ENCODE measurements around the gene RAPSN.

Gene RAPSN

DNA sequence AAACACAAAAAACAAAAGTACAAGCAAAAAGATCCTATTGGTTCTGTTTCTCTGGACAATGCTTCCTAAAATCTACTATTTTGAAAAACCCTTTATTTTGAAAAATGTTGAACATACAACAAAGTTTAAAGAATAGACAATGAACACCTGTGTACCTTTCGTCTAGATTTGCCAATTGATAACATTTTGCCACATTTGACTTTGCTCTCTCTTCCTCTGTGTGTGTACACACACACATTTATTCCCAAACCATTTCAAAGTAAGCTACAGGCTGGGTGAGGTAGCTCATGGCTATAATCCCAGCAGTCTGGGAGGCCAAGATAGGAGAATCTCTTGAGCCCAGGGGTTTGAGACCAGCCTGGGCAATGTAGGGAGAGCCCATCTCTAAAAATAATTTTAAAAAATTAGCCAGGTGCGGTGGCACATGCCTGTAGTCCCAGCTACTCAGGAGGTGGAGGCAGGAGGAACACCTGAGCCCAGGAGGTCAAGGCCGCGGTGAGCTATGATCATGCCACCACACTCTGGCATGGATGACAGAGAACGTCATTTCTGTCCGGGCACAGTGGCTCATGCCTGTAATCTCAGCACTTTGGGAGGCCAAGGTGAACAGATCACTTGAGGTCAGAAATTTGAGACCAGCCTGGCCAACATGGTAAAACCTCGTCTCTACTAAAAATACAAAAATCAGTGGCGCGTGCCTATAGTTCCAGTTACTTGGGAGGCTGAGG lies 17.4 kb downstream of the RAPSN start:
- DNase-seq: no peak

DNA sequence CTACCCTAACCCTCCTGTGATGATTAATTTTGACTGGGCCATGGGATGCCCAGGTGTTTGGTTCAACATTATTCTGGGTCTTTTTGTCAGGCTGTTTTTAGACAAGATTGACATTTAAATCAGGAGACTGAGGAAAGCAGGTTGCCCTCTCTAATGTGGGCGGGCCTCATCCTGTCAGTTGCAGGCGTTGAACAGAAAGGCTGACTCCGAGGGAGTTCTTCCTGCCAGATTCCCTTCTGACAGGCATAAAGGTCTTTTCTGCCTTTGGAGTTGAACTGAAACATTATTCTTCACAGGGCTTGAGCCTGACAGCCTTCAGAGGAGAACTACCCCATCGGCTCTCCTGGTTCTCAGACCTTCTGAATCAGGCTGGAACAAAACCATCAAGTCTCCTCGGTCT lies 18.4 kb downstream of the RAPSN start:
- no peak for DNase-seq

DNA sequence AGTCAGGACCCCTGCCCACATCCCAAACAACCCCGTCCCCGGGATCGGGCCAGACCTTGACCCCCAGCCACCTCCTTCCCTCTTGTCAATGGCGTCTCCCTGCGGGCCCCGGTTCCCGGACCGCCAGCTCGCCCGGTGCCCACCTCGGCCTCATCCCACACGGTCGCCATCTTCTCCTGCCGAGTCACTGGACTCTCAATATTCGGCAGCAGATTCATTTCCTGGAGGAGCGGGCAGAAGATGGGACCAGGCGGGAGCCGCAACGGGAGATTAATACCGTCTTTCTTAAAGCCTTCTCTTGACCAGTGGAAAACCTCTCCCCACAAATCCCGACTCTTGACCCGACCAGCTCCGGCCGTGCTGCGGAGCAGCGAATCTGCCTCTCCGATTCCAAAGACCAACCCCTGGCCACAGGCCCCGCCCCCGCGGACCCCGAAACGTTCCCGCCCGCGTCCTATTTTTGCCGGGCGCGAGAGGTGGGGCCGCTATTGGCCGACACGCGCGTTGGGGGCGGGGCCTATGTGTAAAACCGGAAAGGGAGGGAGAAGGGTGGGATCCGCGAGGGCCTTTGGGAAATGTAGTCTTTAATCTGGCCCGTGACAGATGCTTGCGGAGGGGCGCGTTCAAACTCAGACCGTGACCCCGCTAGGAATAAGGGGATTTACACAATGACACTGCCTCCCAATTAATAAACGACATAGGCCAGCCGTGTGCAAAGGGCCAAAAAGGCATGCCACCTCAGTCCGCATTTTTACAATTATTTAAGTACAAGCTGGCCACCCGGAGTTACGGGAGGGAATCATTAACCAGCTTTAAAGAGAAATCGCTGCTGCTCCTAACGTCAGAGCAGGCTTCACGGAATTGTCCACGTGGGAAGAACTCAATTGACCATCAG lies 22.6 kb downstream of the RAPSN start, which contains the start of gene PSMC3:
Gene PSMC3, minus strand, starts transcription at position 378 of the 895 bp plus-strand sequence. Its CDS starts 160 bp downstream, at position 218.
- peak; percentile 94 to 97 (median 96) for DNase-seq

DNA sequence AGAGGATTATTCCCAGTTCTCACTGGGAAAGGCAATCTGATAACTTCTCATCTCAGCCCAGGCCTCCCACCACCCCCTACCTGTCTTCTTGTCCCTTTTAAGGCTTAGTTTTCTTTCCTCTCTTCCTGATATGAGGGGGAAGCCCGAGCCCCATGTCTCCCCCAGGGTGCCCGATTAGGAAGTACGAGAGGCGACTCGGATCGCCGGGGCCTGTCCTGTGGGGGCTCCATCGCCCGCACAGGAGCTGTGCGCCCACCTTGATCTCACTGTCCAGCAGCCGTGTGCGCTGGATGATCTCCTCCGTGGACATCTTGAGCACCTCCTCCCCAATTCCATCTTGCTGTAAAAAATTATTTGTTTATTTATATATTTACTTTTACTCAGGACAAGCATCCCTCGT lies 23.3 kb downstream of the RAPSN start:
- DNase-seq: no peak

DNA sequence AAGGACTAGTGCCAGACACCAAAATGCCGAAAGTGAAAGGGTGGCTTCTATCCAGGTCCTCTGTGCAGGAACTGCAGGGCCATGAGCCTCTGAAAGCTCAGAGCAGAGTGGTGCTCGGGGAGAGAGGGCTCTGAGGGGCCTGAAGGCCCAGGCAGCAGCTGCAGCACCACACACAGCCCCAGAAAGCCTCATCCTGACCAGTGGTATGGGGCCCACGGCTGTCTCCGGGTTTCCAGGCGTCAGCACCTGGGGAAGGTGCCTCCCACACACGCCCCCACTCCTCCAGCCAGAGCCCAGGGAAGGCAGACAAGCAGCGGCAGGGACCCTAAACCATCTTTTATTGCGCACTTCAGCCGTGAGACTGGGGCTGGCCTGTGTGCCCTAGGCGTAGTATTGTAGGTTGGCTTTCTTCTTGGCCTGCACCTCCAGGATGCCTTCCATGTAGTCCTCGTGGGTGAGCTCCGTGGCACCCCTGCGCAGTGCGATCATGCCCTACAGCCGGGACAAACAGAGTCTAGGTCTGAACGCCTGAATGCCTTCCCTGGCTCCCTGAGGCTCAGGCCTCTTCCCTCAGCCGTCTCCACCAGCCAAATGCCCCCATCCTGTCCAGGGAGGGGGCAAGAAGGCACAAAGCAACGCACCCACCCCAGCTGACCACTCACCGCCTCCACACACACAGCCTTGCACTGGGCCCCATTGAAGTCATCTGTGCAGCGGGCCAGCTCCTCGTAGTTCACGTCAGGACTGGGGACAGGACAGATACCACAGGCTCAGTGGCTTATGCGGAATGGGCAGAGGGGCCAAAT lies 30.3 kb downstream of the RAPSN start:
- DNase-seq: no peak

DNA sequence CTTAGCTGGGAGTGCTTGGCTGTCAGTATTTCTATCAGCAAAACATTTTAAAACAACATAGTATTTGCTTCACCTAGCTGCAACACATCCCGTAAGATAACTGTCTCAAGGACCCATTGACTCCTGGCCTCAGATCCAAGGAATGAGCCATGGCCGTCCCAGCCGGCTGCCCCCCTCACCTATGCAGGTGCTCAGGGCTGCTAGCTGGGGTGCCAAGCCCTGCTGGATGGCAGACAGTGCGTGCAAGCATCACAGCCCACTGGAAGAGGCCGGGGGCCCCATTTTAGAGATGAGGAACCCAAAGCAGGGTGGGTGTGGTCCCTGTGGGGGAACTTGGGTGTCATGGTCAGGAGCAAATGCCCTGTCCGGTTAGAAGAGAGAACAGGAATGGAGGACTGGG lies 31.2 kb downstream of the RAPSN start:
- no peak for DNase-seq

DNA sequence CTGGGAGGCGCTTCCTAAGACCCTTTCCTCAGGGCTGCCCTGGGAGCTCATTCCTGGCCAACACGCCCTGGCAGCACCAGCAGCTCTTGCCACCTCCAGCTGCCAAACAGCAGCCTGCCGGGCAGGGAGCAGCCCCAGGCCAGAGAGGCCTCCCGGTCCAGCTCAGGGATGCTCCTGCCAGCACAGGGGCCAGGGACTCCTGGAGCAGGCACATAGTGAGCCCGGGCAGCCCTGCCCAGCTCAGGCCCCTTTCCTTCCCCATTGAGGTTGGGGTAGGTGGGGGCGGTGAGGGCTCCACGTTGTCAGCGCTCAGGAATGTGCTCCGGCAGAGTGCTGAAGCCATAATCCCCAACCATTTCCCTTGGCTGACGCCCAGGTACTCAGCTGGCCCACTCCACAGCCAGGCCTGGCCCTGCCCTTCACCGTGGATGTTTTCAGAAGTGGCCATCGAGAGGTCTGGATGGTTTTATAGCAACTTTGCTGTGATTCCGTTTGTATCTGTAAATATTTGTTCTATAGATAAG lies 32.9 kb downstream of the RAPSN start:
- no peak for DNase-seq

DNA sequence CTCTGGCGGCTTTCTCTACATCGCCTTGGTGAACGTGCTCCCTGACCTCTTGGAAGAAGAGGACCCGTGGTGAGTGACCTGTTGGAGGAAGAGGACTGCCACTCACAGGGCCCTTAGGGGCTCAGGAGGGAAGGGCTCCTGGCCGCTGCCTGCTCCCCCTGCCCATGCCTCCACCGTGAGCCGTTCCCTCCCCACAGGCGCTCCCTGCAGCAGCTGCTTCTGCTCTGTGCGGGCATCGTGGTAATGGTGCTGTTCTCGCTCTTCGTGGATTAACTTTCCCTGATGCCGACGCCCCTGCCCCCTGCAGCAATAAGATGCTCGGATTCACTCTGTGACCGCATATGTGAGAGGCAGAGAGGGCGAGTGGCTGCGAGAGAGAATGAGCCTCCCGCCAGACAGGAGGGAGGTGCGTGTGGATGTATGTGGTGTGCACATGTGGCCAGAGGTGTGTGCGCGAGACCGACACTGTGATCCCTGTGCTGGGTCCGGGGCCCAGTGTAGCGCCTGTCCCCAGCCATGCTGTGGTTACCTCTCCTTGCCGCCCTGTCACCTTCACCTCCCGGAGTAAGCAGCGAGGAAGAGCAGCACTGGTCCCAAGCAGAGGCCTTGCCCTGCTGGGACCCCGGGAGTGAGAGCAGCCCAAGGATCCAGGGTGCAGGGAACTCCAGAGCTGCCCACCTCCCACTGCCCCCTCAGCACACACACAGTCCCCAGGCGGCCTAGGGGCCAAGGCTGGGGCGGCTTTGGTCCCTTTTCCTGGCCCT lies 33.7 kb downstream of the RAPSN start:
- no peak for DNase-seq

DNA sequence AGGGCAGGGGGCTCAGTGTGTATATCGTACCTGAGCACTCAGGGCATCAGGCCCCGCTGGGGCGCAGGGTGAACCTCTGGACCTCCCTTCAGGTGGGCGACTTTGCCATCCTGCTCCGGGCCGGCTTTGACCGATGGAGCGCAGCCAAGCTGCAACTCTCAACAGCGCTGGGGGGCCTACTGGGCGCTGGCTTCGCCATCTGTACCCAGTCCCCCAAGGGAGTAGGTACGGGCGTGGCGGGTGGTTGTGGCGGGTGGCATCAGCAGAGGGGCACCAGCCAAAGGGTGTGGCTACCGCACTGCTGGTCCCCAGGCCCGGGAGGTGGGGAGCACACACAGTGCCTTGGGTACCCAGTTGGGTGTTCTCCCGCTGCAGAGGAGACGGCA lies 34.3 kb downstream of the RAPSN start:
- no peak for DNase-seq

DNA sequence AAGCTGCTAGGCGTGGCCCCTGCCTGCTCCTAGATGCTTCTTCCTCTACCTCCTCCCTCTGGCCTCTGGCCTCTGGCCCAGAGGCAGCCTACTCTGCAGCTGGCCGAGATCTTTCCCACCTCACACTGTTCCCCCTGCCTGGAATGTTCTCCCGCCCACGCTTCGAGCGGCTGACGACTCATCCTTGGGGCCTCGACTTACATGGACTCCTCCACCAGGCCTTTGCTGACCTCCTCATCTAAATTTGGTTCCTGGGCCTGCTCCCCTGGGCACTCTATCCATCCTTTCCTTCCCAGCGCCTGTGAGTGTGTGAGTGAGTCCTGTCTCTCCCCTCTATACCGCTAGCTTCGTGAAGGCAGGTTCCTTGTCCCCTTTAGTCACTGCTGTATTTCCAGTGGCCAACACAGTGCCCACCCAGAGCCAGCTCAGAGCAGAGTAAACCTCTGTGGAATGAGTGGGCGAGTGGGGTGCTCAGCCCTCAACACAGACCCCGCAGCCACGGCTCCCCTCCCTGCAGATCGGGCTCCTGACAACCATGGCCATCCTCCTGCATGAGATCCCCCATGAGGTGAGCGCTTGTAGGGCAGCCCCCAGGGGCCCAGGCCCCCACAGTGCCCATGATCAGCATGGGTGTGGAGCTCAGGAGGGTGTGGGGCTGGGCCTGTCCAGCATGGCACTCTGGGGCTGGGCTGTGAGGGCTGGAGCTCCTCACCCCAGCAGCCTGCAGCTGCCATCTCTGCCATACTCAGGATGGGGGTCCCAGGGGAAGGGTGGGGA lies 34.8 kb downstream of the RAPSN start:
- DNase-seq: no peak

DNA sequence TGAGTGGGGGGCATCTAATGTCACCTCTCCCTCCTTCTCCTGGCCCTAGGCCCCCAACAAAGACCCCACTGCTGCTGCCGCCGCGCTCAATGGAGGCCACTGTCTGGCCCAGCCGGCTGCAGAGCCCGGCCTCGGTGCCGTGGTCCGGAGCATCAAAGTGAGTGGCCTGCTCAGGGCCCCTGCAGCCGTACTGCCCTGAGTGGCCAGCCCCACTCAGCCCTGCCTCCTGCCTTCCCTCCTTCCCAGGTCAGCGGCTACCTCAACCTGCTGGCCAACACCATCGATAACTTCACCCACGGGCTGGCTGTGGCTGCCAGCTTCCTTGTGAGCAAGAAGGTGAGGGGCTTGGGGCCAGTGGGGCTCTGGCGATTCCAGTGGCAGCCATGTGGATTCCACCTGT lies 35.6 kb downstream of the RAPSN start:
- DNase-seq: no peak

DNA sequence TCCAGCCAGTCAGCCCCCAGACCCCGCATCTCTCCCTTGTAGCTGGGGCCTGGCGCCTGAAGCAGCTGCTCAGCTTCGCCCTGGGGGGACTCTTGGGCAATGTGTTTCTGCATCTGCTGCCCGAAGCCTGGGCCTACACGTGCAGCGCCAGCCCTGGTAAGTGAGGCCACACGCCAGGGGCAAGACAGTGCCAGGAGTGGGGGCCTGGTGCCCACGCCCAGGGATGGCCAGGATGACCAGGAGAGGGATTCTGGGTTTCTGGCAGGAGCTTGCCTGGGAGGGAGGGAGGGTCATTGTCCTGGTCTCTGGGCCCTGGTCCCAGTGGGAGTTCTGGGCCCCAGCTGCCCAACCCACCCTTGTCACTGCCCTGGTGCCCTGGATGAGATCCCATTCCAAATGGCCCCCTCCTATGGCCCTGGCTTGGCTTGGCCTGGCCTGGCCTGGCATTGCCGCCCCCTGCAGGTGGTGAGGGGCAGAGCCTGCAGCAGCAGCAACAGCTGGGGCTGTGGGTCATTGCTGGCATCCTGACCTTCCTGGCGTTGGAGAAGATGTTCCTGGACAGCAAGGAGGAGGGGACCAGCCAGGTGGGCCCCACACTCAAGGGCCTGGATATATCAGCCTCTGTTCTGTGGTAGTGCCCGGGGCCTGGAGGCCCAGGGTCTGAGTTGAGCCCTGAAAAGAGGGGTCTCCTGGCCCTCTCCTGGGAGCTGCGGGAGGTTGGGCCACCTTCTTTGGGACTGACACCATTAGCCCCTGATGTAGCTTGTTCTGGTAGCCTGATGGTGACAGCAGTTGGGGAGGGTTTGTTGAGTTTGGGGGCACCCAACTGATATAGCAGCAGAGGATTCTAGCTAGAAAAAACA lies 36.8 kb downstream of the RAPSN start:
- peak in 4 of 5 donors; percentile 35 to 54 (median 40) for DNase-seq

DNA sequence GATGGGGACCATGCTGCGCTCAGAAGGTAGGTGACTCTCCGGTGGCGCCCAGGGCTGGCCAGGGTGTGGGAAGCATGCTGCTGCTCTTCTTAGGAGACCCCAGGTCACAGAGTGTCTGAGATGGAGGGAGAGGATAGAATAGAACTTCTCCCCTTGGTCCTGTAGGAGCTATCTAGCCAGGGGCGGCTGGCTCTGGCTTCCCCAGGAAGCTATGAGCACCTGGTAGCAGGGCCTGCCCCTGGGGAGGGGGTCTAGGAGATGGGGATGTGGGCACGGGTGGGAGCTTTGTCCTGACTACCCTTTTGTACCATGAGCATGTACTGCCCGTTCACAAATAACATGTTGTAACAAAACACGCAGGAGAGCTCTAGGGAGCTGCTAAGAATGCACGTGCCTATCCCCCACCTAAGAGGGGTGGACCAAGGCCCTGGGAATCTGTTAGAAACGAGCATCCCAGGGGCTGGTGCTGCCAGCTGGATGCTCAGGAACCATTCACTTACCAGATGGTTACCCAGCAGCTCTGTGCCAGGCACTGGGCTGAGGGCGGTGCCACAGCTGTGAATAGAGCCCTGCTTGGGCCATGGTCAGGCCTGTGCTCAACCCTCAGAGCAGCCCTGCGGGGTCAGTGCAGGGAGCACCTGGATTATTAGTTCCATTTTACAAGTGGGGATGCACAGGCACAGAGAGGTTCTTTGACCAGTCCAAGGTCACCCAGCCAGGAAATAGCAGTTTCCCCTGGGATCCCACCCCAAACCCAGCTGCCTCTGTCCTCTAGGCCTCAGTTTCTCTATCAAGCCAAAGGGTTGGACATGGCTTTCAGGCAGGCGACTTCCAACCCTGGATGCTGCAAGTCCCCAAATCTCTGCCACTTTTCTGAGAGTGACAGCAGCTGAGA lies 38.3 kb downstream of the RAPSN start:
- DNase-seq: no peak

DNA sequence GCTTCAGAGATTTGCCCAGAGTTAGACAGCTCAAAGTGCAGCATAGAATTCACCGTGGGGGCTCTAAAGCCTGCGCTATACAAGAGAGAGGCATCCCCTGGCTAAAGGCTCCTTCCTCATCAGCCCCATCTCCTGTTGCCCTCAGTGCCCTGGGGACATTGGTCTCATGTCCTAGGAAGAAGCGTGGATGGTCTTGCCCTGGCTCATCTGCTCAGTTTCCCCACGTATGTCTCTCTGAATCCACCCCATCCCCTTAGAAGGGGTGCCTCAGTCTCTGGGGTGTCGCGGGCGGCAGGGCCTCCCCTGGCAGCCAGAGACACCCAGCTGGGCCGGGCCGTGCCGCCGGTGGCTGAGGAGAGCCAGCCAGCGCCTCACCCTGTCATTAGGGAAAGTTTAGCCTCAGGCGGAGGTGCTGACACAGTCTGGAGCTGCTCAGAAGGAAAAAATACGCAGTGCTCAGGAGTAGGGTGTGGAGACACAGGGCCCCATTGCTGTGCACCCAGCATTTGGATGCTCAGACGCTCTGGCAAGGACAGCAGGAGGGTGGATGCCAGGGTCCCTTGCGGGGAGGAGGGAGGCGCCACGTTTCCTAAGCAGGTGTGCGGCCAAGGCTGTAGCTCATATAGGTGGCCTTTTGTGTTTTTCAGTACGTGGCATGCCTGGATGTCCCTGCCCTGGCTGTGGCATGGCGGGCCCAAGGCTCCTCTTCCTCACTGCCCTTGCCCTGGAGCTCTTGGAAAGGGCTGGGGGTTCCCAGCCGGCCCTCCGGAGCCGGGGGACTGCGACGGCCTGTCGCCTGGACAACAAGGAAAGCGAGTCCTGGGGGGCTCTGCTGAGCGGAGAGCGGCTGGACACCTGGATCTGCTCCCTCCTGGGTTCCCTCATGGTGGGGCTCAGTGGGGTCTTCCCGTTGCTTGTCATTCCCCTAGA lies 39.2 kb downstream of the RAPSN start:
- DNase-seq: no peak

DNA sequence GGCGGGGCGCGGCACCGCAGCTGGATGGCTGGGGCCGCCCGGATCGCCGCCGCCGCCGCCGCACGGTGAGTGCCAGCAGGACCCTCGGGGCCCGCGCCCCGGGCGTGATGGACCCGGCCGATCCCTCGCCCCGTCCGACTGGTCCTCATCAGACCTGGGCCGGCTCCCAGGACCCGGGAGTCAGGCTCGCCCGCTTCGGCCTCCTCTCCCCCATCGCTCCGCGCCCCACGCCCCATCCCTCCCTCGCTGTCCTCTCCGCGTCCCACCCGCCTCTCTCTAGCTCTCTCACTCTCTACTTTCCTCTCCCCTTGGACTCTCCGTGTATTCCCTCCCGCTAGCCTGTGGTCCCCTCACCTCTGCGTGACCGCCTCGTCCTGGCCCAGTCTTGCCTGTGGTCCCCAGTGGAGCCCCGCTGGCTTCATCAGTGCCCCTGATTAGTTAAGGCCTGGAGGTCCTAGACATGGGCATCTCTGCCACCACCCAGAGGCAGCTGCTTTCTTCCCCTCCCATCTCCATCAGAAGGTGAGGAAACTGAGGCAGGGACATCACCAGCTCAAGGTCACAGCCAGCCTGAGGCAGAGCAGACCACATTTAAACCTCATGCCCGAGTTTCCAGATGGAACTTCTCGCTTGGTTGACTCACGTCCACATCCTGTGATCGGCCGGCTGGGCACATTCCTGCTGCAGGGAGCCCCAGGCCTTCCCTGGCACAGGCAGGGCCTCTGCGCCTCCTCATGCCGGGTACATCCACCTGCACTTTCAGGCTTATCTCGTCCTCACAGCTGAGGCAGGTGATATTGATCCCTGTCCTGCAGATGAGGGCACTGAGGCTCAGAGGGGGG lies 40.1 kb downstream of the RAPSN start:
- DNase-seq: no peak

DNA sequence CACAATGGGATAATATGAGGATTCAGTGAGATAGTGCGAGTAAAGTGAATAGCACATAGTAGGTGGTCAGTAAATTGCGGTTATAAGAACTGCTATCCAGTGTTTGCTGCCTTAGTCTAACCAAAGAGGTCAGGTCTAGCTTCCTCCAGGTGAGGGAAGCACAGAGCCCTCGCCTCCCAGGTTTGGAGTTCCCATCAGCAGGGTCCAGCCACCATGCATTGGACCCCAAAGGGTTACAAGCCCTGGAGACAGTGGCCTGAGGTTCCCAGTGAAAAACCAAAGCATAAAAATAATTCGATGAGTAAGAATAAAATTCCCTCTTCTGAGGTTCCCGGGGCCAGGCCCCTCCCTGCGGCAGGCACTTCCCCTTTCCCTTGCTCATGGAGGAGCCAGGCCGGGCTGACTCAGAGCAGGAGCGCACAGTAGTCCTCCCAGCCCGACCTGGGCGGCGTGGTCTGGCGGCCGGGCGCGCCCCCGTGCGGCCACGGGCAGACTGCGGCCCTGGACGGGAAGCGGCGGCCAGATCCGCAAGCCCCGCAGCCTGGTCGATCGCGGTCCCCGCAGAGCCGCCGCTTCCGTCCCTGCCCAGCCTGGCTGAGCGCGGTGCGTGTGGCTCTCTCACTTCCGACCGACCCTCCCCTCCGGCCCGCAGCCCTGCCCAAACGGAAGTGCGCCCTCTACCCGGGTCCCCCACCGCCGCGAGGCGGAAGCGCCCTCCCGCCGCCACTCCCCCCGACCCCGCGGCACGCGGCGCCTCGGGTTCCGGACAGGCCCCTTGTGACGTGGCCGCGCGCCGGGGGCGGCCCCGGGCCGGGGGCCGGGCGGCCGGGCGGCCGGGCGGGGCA lies 41.0 kb downstream of the RAPSN start, which contains the start of gene SLC39A13:
Gene SLC39A13, plus strand, starts transcription at position 845 of the 845 bp plus-strand sequence. CDS start 1,505 bp downstream, outside the sequence.
- peak; percentile 83 to 93 (median 85) for DNase-seq

All from T-helper 1 cell (primary cell).